ENCODE results near the gene DOC2B. TPM values are rescaled to one million over a fixed set of nuclear protein-coding genes. Genes with fewer than 3 reads are reported as not detected.
"Not testable (repeated sequence)": the region's sequence is repeated elsewhere in the genome, so short reads cannot be mapped to it uniquely, and the experiment has no call there.

DOC2B gene
- total RNA-seq, 1 donor from 2014 or later = 4.5 TPM

DNA sequence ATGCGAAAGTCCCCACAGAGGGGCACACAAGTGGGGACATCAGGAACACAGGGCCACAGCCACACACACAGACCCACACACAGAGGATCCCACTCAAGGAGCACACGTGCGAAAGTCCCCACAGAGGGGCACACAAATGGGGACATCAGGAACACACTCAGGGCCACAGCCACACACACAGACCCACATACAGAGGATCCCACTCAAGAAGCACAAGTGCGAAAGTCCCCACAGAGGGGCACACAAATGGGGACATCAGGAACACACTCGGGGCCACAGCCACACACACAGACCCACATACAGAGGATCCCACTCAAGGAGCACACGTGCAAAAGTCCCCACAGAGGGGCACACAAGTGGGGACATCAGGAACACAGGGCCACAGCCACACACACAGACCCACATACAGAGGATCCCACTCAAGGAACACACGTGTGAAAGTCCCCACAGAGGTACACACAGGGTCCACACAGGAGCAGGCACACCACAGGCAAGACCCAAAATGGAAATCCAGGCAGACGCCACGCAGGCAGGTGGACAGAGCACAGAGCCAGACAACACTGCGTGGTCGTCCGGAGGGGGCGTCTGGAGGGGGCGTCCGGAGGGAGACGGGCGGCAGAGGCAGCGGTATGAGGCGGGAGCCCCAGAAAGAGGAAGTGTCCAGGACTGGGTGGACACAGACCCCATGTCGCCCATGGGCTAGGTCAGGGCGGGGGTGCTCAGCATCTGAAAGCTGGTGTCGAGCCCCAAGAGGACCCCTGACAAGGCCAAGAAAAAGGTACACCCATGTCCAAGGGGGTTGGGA, 41.8 kb downstream of the DOC2B start:
- intact Hi-C loops (cut with DNase I) = loop anchor here (5.0 kb wide), 3 partner anchors 548 to 858 kb away; partner anchors contain the start of gene TIMM22
- DNase-seq (ENCODE audit: missing footprints); ATAC-seq: not testable (repeated sequence)

DNA sequence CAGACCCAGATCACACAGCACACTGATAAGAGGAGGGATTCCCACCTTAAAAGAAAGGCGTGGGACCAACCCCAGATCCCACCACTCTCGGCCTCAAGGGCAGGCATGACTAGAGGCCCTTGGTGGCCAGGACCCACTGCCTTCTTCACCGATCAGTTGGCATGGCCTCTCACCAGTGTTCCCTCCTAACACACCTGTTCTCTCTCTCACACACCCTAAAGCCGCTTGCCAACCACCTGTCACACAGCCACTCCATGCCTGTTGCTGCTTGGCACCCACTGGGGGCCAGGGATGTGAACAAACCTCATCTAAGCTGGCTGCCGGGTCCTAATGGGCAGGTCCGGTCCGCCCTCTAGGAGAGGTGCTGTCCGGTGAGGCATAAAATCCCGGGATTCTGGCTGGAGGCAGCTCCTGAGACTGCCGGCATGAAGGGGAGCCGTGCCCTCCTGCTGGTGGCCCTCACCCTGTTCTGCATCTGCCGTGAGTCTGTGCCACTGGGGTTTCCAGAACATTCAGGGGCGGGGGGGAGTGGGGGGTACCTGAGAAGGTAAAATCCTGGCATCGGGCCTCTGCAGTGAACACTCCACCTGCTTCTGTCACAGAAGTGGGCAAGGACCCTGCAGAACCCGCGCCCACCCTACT, 44.2 kb downstream of the DOC2B start, which contains the start of gene SCGB1C2:
SCGB1C2 (plus strand) TSS at position 404 of the 642 bp plus-strand sequence; CDS start at position 426, 22 bp downstream.
- DNase-seq (ENCODE audit: missing footprints); intact Hi-C loops (cut with DNase I); ATAC-seq: not testable (repeated sequence)

DNA sequence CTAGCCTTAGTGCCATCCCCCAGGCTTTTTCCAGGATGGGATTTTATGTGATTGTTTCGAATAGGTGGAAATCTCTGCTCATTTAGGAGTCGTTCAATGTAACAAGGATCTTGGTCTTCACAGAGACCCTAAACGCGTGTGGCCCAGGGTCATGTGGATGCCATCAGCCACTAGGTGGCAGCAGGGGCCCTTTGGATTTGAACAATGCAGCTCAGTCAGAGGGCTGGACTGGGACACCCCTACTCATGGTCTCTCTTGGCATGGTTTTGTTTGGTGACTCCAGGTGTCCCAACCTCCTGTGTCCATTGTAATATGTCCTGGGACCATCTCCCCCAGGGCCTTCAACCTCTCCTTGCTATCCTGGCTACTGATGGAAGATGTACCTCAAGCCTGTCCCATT, 44.9 kb downstream of the DOC2B start:
- peak; percentile 96 for ATAC-seq
- intact Hi-C loops (cut with DNase I) = not testable (repeated sequence)
- peak; percentile 80 for DNase-seq (ENCODE audit: missing footprints)

DNA sequence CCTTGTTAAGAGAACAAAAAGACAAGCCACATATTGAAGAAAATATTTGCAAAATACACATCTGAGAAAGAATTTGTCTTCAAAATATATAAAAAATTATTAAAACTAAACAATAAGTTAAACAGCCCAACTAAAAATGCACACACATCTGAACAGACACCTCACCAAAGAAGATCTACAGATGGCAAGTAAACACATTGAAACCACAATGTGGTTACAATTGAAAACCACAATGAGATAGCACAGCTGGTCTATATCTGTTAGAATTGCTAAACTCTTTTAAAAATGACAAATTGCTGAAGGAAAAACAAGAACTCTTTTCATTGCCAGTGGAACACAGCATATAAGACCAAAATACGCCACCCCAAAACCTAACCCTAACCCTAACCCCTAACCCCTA, 45.6 kb downstream of the DOC2B start:
- intact Hi-C loops (cut with DNase I); ATAC-seq; DNase-seq (ENCODE audit: missing footprints): not testable (repeated sequence)

DNA sequence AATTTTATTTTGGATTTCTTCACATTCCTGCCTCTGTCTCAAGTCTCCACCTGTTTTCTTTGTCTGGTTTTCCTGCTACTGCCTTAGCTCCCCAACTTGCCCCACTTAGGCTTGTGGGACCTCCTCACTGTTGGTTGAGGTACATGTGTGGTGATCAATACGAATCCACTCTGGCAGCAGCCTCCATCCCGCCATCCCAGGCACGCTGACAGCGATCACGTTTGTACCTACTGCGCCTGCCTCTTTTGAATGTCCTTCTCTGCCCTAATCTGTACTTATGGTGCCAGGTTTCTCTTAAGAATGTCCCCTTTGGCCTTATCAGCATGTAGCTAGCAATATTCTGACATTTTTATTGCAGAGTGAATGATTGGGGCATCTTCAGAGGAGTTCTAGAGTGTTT, 46.4 kb downstream of the DOC2B start:
- intact Hi-C loops (cut with DNase I); ATAC-seq; DNase-seq (ENCODE audit: missing footprints): not testable (repeated sequence)

DNA sequence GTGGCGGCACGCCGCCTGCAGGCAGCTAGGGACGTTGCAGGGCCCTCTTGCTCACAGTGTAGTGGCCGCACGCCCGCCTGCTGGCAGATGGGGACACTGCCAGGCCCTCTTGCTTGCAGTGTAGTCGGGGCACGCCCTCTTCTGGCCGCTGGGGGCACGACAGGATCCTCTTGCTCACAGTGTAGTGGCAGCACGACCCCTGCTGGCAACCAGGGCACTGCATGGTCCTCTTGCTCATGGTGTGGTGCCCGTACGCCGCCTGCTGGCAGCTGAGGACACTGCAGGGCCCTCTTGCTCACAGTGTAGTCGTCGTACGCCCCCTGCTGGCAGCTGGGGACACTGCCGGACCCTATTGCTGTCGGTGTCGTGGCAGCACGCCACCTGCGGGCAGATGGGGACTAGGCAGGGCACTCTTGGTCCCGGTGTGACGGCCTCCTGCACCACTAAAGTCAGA, 47.1 kb downstream of the DOC2B start:
- DNase-seq (ENCODE audit: missing footprints); intact Hi-C loops (cut with DNase I): not testable (repeated sequence)
- peak; percentile 55 for ATAC-seq

DNA sequence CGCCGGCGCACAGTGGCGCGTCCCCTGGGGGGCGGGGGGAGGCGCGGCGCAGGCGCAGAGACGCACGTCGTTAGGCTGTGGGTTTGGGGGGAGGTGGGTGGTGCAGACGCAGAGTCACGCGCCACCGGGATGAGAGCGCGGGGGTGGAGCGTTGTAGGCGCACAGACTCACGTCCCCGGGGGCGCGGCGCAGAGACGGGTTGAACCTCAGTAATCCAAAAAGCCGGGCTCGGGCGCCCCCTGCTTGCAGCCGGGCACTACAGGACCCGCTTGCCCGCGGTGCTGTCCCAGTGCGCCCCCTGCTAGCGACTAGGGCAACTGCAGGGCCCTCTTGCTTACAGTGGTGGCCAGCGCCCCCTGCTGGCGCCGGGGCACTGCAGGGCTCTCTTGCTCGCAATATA, 47.5 kb downstream of the DOC2B start:
- ATAC-seq; intact Hi-C loops (cut with DNase I); DNase-seq (ENCODE audit: missing footprints): not testable (repeated sequence)

DNA sequence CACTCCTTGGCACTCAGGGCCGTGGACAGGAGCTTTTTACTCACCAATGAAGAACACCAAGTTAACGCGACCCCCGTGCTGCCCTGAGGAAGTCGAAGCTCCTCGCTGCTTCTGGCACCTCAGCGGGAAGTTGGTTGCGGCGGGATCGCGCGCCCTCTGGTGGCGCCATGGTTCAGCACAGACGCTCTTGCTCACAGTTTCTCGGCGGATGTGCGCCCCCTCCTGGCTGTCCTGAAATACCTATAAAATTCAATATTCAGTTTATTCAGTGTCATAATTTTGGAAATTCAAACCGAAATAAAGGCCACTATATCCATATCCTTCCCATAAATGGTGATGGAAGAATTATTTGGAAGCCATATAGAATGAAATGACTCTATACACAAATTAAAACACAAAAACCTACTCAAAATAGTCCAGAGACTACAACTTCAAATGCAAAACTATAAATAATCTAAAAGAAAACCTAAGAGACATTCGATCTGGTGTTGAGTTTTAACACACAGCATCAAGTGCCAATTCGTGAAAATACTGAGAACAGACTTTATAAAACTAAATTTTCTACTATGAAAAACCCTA, 63.0 kb downstream of the DOC2B start:
- DNase-seq (ENCODE audit: missing footprints); intact Hi-C loops (cut with DNase I); ATAC-seq: not testable (repeated sequence)

DNA sequence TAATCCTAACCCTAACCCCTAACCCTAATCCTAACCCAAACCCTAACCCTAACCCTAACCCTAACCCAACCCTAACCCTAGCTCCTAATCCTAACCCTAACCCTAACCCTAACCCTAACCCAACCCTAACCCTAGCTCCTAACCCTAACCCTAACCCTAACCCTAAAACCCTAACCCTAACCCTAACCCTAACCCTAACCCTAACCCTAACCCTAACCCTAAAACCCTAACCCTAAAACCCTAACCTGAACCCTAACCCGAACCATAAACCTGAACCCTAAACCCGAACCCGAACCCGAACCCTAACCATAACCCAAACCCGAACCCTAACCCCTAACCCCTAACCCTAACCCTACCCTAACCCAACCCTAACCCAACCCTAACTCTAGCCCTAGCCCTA, 68.3 kb downstream of the DOC2B start:
- ATAC-seq; DNase-seq (ENCODE audit: missing footprints); intact Hi-C loops (cut with DNase I): not testable (repeated sequence)

Other genes with a start within 250 kb of the DOC2B start
- not detected for gene SCGB1C2, start 44.1 kb downstream of the DOC2B start, total RNA-seq
- 3.6 TPM for gene RPH3AL, start 171.2 kb upstream of the DOC2B start, total RNA-seq